ENCODE data around the gene AHRR. TPM values are rescaled to one million over a fixed set of nuclear protein-coding genes. Genes with fewer than 3 reads are reported as not detected.
"Not testable (repeated sequence)": the region's sequence is repeated elsewhere in the genome, so short reads cannot be mapped to it uniquely, and the experiment has no call there.

The AHRR gene
- total RNA-seq, 1 donor: 22.5 TPM

DNA sequence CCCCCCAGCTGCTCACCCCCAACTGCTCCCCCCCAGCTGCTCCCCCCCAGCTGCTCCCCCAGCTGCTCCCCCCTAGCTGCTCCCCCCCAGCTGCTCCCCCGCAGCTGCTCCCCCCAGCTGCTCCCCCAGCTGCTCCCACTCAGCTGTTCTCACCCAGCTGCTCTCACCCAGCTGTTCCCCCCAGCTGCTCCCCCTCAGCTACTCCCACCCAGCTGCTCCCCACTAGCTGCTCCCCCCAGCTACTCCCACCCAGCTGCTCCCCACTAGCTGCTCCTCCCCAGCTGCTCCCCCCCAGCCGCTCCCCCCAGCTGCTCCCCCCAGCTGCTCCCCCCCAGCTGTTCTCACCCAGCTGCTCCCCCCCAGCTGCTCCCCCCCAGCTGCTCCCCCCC lies 22.8 kb upstream of the AHRR start:
- TF ChIP-seq CTCF (IDR thresholded peaks at IDR 0.05; ENCODE audit: insufficient read depth, low read depth, low read length): no peak
- no peak overlapping the region for H3K4me3 ChIP-seq (ENCODE audit: low read depth, low read length)
- DNase-seq (ENCODE audit: low read depth): no peak

DNA sequence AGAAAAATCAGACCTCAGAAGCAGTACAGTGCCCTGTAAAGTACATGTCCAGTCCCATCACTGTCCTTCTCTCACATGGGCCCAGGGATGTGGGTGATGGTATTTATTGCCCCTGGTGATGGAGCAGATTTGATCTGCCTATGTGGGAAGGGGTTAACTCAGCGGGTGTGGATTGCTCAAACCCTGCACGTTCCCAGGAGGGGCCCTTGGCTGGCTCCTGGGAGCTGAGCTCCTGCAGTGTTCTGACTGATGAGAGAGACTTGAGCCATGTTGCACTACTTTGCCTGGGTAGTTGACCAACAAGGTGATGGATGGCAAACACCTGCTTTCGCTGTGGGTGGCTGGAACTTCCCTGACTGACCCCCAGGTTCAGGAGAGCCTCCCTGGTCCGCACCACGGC lies 21.6 kb upstream of the AHRR start:
- H3K4me3 ChIP-seq (ENCODE audit: low read depth, low read length); DNase-seq (ENCODE audit: low read depth): not testable (repeated sequence)

DNA sequence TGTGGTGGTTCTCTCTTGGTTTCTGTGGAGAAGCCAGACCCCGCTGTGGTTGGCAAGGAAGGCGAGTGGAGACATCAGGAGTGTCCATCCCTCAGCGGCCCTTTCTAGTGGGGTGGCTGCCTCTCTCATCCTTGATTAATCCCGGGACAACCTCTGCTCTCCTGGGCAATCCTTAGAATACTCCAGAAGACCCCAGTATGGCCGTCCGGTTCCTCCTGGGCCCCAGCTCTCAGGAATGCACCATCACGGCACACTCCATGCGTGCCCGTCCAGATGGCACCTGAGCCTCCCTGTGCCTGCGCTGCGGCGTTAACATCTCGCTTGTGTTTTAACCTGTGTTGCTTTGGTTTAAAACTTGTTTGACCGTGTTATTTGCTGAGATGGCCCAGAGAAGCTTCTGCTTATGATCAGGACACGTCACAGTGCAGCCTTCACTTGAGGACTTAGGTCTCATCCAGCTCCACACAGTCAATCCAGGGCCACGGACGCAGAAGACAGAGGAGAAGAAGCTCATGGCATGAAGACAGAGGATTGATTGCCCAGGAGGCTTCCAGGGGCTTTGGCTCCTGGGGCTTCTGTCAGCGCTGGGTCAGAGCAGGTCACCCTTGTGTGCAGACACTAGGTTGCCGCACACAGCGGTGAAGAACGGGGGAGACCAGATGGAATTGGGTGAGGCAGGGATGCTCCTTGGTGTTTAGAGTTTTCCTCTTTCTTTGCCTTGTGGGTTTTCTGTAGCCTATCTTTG lies 20.7 kb upstream of the AHRR start:
- H3K4me3 ChIP-seq (ENCODE audit: low read depth, low read length); DNase-seq (ENCODE audit: low read depth): not testable (repeated sequence)

GRCh38 chr5:302416-302815 lies 19.1 kb upstream of the AHRR start:
- not testable (repeated sequence) for DNase-seq (ENCODE audit: low read depth); H3K4me3 ChIP-seq (ENCODE audit: low read depth, low read length)

DNA sequence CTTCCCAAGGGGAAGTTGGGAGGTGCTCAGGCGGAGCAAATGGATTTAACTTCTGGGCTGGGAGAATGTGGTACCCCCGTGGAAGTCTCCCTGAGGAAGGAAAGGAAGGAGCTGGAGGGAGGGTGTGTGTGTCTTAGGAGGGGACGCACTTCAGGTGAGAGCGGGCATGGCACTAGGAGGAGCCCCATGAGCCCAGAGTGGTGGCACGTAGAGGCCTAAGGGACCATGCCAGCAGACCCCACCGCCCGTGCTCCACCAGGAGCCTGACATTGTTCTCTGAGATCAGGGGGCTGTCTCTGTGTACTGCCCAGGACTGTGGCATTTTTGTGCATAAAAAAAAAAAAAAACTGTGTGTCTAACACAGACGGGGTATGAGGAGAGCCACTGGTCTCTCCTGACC lies 18.5 kb upstream of the AHRR start:
- no peak for TF ChIP-seq CTCF (IDR thresholded peaks at IDR 0.05; ENCODE audit: insufficient read depth, low read depth, low read length)
- DNase-seq (ENCODE audit: low read depth): no peak
- no peak overlapping the region for H3K4me3 ChIP-seq (ENCODE audit: low read depth, low read length)

- DNase-seq (ENCODE audit: low read depth): not testable (repeated sequence)
Observed at GRCh38 chr5:303741-304140, 17.8 kb upstream of the AHRR start.

DNA sequence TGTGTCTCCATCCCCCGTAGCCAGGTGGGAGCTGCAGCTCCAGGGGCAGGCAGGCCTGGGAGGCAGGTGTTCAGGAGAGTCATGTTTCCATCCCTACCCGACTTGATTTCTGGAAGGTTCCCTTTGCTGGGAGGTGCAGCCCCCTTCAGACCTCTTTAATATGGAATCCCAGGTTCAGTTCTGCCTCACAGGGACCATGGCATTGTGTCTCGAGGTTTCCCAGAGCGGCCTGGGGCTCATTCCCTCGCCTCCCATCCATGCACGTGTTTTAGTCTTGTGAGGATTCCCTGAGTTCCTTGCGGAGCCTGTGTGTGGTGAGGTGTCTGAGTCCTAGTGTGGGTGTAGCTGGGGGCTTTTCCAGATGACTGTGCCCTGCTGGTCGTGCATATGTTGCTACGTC lies 16.5 kb upstream of the AHRR start:
- TF ChIP-seq CTCF (IDR thresholded peaks at IDR 0.05; ENCODE audit: insufficient read depth, low read depth, low read length): no peak
- H3K4me3 ChIP-seq (ENCODE audit: low read depth, low read length): no peak overlapping the region
- no peak for DNase-seq (ENCODE audit: low read depth)

More at GRCh38 chr5:303741-304140, 17.8 kb upstream of the AHRR start:
- H3K4me3 ChIP-seq (ENCODE audit: low read depth, low read length): not testable (repeated sequence)

DNA sequence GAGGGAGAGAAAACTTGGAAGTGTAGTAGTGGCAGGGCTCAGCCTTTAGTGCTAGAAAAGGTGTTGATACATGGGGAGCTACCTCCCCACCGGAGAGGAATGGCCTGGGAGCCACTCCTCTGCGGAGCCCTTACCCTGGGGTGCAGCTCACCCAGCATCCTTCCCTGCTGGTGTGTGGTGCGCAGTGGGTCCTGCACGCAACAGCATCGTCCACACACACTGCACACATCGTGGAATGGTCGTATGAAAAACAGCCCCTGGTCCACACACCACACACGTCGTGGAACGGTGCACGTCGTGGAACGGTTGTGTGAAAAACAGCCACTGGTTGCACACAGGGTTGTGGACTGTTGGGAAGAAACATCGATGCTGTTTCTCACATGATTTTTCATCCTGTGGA lies 16.1 kb upstream of the AHRR start:
- no peak overlapping the region for H3K4me3 ChIP-seq (ENCODE audit: low read depth, low read length)
- TF ChIP-seq CTCF (IDR thresholded peaks at IDR 0.05; ENCODE audit: insufficient read depth, low read depth, low read length): no peak
- no peak for DNase-seq (ENCODE audit: low read depth)

DNA sequence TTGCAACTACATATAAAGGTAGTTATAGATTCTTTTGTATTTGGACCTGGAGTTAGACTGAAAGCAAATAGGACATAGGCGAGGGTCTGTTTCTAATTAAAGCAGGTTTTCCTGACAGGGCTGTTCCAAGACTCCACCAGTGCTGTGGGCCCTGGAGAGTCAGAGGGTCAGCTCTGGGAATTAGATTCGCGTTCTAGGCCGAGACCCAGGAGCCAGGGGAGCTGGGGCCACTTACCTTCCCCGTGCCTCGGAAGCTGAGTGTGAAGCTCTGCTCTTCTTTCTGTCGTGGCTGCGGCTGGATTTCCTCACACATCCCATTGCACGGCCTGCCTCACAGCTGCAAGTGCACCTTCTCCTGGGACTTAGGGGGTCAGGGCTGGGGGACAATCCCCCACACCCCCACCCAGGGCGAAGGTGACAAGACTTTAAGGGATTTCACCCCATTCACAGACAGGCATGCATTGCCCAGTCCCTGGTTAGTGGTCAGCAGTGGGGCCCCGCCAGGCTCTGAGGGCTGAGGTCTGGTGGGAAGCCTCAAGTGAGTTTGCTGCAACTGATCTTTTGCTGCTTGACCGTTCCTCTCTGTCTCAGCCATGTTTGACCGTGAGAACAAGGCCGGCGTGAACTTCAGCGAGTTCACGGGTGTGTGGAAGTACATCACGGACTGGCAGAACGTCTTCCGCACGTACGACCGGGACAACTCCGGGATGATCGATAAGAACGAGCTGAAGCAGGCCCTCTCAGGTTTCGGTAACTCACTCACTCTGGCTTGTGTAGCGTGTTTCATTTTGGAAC lies 15.3 kb upstream of the AHRR start:
- no peak overlapping the region for H3K4me3 ChIP-seq (ENCODE audit: low read depth, low read length)
- no peak for DNase-seq (ENCODE audit: low read depth)
- TF ChIP-seq CTCF (IDR thresholded peaks at IDR 0.05; ENCODE audit: insufficient read depth, low read depth, low read length): no peak

Measured in fibroblast of villous mesenchyme (primary cell).